SH-SY5Y (cell line): Measurements from ENCODE around the gene SORCS1.
A peak's percentile ranks its signal among the peaks of the same experiment; 100 is the strongest.

ENCODE experiments used
- GATA2 ChIP-seq: IDR thresholded peaks from 2 replicates; pipeline ENCODE4 v1.6.1; 2011; ENCODE audit warnings: mild to moderate bottlenecking, low read depth, low read length
- GATA3 ChIP-seq: IDR thresholded peaks from 2 replicates; pipeline ENCODE4 v1.6.1; 2011; ENCODE audit warnings: low read depth, mild to moderate bottlenecking, low read length, moderate library complexity

GRCh38 chr10:106643473-106643872, 521.0 kb downstream of the SORCS1 start:
- peak; percentile 64 for TF ChIP-seq GATA2
- peak; percentile 71 for TF ChIP-seq GATA3
